ENCODE data around the gene EIF5. TPM values are rescaled to one million over a fixed set of nuclear protein-coding genes. Genes with fewer than 3 reads are reported as not detected.

The EIF5 gene
- total RNA-seq, 1 donor from 2014 or later = 228 TPM

DNA sequence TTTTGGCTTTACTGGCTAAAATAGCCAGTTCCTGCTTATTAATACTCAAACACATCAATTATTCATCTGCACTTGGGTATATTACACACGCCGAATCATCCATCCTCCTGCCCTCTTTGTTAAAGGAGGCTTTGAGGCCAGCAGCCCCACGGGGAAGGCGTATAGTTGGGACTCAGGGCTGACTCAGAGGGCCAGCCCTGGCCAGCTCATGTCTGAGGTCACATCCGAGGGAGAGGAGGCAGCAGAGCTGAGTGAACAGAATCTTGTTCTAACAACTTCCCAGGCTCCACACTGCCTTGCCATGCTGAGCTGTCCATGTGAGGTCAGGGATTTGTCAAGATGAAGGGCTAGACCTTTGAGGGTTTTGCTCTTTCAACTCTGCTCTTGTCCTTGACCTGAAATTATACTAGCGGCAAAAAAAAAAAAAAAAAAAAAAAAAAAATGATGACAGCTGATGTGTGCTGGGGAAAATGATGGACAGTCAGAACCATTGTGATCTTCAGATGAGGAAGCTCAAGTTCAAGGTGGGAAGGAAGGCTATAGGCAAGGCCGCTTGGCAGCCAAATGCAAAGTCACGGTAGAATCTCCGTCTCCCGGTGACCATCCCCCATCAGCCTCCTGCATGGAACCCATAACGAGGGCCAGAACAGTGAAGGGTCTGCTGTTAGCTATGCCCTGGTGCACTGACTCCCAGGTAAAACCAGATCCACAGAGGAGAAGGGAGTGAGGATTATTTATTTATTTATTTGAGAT is 38.7 kb downstream of the EIF5 start:
- Mint-ChIP-seq H3K4me1 (ENCODE audit: unreplicated experiment) (no peaks in the 10 kb centered on the region), H3K27me3 (ENCODE audit: unreplicated experiment) (peaks cover 2% of the 10 kb centered on the region), H3K9me3 (ENCODE audit: unreplicated experiment) (no peaks in the 10 kb centered on the region), H3K36me3 (ENCODE audit: low read depth, unreplicated experiment) (no peaks in the 10 kb centered on the region), H3K27ac (ENCODE audit: unreplicated experiment) (no peak overlapping the region), H3K4me3 (ENCODE audit: unreplicated experiment) (no peak overlapping the region)
- DNase-seq (ENCODE audit: low spot score) = no peak
- TF ChIP-seq, protein P1, sequence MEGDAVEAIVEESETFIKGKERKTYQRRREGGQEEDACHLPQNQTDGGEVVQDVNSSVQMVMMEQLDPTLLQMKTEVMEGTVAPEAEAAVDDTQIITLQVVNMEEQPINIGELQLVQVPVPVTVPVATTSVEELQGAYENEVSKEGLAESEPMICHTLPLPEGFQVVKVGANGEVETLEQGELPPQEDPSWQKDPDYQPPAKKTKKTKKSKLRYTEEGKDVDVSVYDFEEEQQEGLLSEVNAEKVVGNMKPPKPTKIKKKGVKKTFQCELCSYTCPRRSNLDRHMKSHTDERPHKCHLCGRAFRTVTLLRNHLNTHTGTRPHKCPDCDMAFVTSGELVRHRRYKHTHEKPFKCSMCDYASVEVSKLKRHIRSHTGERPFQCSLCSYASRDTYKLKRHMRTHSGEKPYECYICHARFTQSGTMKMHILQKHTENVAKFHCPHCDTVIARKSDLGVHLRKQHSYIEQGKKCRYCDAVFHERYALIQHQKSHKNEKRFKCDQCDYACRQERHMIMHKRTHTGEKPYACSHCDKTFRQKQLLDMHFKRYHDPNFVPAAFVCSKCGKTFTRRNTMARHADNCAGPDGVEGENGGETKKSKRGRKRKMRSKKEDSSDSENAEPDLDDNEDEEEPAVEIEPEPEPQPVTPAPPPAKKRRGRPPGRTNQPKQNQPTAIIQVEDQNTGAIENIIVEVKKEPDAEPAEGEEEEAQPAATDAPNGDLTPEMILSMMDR (IDR thresholded peaks at IDR 0.05; ENCODE audit: unreplicated experiment) = no peak

DNA sequence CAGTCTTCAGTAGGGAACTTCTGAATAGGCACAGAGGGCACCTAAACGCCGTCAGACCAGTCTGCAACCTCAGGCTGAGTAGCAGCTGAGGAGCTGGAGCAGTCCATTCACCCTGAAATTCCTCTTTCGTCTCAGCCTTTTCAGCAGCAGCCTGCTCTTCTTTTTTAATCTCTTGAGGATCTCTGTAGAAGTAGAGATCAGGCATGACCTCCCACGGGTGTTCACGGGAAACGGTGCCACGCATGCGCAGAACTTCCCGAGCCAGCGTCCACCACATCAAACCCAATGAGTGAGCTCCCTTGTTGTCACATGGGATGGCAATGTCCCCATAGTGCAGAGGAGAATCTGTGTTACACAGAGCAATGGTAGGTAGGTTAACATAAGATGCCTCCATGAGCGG is 40.1 kb downstream of the EIF5 start:
- Mint-ChIP-seq H3K4me3 (ENCODE audit: unreplicated experiment) (no peak overlapping the region), H3K27me3 (ENCODE audit: unreplicated experiment) (peaks cover 5% of the 10 kb centered on the region), H3K36me3 (ENCODE audit: low read depth, unreplicated experiment) (no peaks in the 10 kb centered on the region), H3K27ac (ENCODE audit: unreplicated experiment) (no peak overlapping the region), H3K9me3 (ENCODE audit: unreplicated experiment) (no peaks in the 10 kb centered on the region), H3K4me1 (ENCODE audit: unreplicated experiment) (no peaks in the 10 kb centered on the region)
- DNase-seq (ENCODE audit: low spot score) = no peak
- TF ChIP-seq, protein P1 (IDR thresholded peaks at IDR 0.05; ENCODE audit: unreplicated experiment) = no peak

DNA sequence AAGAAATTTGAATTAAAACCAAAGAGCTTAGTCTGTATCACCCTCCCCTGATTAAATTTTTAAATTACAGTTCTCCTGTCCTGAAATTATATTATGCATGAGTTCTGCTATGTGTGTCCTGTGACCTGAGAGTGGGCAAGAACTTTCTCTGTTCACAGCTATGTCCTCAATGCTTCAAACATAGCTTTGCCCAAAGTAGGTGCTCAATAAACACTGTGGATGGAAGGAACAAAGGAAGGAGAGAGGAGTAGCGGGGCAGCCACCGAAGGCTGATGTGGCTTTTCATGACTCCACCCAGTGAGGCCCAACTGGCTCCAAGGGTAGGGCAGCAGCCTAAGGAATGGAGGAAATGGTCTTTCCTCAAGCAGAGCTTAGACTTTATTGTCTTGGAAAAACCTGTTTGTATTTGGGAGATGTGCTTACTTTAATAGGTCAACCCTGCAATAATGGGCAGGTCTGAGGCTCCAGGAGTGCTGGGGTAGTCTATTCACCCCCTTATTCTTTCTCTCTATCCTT is 43.5 kb downstream of the EIF5 start:
- Mint-ChIP-seq H3K27ac (ENCODE audit: unreplicated experiment) (no peak overlapping the region), H3K27me3 (ENCODE audit: unreplicated experiment) (peaks cover 6% of the 10 kb centered on the region), H3K36me3 (ENCODE audit: low read depth, unreplicated experiment) (no peaks in the 10 kb centered on the region), H3K9me3 (ENCODE audit: unreplicated experiment) (no peaks in the 10 kb centered on the region), H3K4me1 (ENCODE audit: unreplicated experiment) (no peaks in the 10 kb centered on the region), H3K4me3 (ENCODE audit: unreplicated experiment) (no peak overlapping the region)
- TF ChIP-seq, protein P1 (IDR thresholded peaks at IDR 0.05; ENCODE audit: unreplicated experiment) = no peak
- DNase-seq (ENCODE audit: low spot score) = no peak

DNA sequence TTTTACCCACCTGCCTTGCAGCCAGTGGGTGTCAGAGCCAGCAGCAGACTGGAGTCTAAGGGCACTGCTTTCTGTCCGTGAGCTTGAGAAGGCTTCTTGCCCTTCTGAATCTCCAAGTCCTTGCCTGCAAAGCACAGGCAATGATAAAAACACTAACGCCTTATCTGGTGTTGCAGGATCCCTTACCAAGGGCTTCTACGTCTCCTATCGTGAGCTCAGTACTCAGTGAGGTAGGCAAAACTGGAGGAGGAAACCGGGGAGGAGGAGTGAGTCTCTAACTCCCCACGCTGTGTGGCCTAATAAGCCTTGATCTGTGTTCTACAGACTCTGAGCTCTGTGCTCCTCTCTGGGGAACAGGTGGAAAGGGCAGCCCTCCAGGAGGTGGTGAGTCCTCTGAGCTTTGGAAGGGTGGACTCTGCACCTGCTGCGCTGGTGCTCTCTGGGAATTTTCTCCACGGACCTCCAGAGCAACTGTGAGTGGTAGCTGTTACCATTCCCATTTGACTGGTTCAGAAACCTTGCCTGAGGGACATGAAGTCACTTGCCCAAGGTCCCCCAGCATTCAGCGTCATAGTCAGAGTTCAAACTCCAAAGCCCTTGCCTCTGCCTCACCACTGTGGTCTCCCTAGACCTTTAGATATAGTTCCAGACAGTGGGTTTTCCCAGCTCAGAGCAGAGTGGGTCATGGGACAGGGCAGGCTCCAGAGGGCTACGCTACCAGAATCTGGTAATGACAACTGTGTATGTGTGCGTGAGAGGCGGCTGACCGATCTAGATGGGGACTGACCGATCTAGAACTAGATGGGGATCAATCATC is 44.2 kb downstream of the EIF5 start:
- Mint-ChIP-seq H3K27me3 (ENCODE audit: unreplicated experiment) (peaks cover 6% of the 10 kb centered on the region), H3K27ac (ENCODE audit: unreplicated experiment) (no peak overlapping the region), H3K36me3 (ENCODE audit: low read depth, unreplicated experiment) (no peaks in the 10 kb centered on the region), H3K9me3 (ENCODE audit: unreplicated experiment) (no peaks in the 10 kb centered on the region), H3K4me3 (ENCODE audit: unreplicated experiment) (no peak overlapping the region), H3K4me1 (ENCODE audit: unreplicated experiment) (no peaks in the 10 kb centered on the region)
- TF ChIP-seq, protein P1 (IDR thresholded peaks at IDR 0.05; ENCODE audit: unreplicated experiment) = no peak
- DNase-seq (ENCODE audit: low spot score) = no peak
